GM23338 (cell line): ENCODE results near the gene IQSEC3.

Experiments used
- CREB1 ChIP-seq: fragments of 250-450 bp; sonication (Bioruptor Pico); IDR thresholded peaks from 2 replicates; pipeline ENCODE4 v1.5.0; 2020; ENCODE audit warnings: low read depth, mild to moderate bottlenecking, moderate library complexity
- ETS1 ChIP-seq: IDR thresholded peaks from 2 replicates; pipeline ENCODE4 v1.6.1; 2016; ENCODE audit warnings: antibody characterized with exemption
- EZH2 ChIP-seq: fragments of 200-600 bp; sonication (generic); IDR thresholded peaks from one replicate; pipeline ENCODE4 v1.8.0; 2017; ENCODE audit warnings: antibody characterized with exemption, mild to moderate bottlenecking, low read depth; ENCODE audit not compliant: unreplicated experiment
- EZH2phosphoT487 ChIP-seq: fragments of 200-600 bp; sonication (generic); IDR thresholded peaks from one replicate; pipeline ENCODE4 v1.8.1; 2018; ENCODE audit warnings: antibody characterized with exemption; ENCODE audit not compliant: unreplicated experiment
- JUNB ChIP-seq: IDR thresholded peaks from one replicate; pipeline ENCODE4 v1.6.1; 2016; ENCODE audit warnings: antibody characterized with exemption; ENCODE audit not compliant: unreplicated experiment
- NANOG ChIP-seq: IDR thresholded peaks from 2 replicates; pipeline ENCODE4 v1.6.1; 2016; ENCODE audit warnings: antibody characterized with exemption, borderline replicate concordance
- POLR2AphosphoS5 ChIP-seq: IDR thresholded peaks from 2 replicates; pipeline ENCODE4 v1.6.1; 2016; ENCODE audit warnings: antibody characterized with exemption, low read depth
- STAT1 ChIP-seq: IDR thresholded peaks from one replicate; pipeline ENCODE4 v1.6.1; 2016; ENCODE audit warnings: antibody characterized with exemption; ENCODE audit not compliant: unreplicated experiment
- ZNF114 ChIP-seq: fragments of 250-450 bp; sonication (Bioruptor Pico); IDR thresholded peaks from 2 replicates; pipeline ENCODE4 v1.5.0; 2020; ENCODE audit warnings: mild to moderate bottlenecking, moderate library complexity
- TF ChIP-seq, protein P1 (sequence below), 2 experiments: fragments of 200-600 bp in 1 of 2; sonication (generic) in 1 of 2; conservative IDR thresholded peaks; 2 replicates each; pipeline versions ENCODE4 v1.5.1 to v1.6.1; 2016 to 2017; ENCODE audit warnings: antibody characterized with exemption in 2 of 2, low read depth in 2 of 2, mild to moderate bottlenecking in 2 of 2, moderate library complexity in 1 of 2
- TF ChIP-seq, protein P2 (sequence below): IDR thresholded peaks from one replicate; pipeline ENCODE4 v1.6.1; 2018; ENCODE audit warnings: antibody characterized with exemption; ENCODE audit not compliant: unreplicated experiment

DNA sequence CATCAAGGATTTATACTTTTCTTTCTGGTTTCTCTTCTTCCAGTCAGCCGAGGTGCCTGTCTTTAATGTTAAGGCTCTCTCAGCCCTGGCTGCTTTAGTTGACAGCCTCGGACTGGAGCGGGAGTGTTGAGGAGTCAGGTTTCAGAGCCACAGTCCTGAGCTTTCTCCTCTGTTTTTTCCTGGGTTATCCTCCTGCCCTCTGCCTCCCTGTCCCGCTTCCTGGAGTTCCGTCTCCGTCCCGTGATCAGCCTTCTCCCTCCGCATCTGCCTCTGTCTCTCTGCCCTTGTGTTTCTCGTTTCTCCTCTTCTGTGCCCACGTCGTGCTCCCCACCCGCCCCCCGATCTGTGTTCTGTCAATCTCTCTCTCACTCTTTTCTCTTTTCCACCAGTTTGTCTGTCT lies 33.0 kb downstream of the IQSEC3 start:
- TF ChIP-seq, protein P1, sequence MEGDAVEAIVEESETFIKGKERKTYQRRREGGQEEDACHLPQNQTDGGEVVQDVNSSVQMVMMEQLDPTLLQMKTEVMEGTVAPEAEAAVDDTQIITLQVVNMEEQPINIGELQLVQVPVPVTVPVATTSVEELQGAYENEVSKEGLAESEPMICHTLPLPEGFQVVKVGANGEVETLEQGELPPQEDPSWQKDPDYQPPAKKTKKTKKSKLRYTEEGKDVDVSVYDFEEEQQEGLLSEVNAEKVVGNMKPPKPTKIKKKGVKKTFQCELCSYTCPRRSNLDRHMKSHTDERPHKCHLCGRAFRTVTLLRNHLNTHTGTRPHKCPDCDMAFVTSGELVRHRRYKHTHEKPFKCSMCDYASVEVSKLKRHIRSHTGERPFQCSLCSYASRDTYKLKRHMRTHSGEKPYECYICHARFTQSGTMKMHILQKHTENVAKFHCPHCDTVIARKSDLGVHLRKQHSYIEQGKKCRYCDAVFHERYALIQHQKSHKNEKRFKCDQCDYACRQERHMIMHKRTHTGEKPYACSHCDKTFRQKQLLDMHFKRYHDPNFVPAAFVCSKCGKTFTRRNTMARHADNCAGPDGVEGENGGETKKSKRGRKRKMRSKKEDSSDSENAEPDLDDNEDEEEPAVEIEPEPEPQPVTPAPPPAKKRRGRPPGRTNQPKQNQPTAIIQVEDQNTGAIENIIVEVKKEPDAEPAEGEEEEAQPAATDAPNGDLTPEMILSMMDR (conservative IDR thresholded peaks at IDR 0.05; ENCODE audit: low read depth in 2 of 2), result no peak
- no peak for TF ChIP-seq JUNB
- no peak for TF ChIP-seq POLR2AphosphoS5
- no peak for TF ChIP-seq STAT1
- no peak for TF ChIP-seq NANOG
- TF ChIP-seq EZH2, result no peak
- TF ChIP-seq CREB1 (CRISPR knock-in tag), result no peak
- TF ChIP-seq, protein P2, sequence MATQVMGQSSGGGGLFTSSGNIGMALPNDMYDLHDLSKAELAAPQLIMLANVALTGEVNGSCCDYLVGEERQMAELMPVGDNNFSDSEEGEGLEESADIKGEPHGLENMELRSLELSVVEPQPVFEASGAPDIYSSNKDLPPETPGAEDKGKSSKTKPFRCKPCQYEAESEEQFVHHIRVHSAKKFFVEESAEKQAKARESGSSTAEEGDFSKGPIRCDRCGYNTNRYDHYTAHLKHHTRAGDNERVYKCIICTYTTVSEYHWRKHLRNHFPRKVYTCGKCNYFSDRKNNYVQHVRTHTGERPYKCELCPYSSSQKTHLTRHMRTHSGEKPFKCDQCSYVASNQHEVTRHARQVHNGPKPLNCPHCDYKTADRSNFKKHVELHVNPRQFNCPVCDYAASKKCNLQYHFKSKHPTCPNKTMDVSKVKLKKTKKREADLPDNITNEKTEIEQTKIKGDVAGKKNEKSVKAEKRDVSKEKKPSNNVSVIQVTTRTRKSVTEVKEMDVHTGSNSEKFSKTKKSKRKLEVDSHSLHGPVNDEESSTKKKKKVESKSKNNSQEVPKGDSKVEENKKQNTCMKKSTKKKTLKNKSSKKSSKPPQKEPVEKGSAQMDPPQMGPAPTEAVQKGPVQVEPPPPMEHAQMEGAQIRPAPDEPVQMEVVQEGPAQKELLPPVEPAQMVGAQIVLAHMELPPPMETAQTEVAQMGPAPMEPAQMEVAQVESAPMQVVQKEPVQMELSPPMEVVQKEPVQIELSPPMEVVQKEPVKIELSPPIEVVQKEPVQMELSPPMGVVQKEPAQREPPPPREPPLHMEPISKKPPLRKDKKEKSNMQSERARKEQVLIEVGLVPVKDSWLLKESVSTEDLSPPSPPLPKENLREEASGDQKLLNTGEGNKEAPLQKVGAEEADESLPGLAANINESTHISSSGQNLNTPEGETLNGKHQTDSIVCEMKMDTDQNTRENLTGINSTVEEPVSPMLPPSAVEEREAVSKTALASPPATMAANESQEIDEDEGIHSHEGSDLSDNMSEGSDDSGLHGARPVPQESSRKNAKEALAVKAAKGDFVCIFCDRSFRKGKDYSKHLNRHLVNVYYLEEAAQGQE, result no peak
- TF ChIP-seq EZH2phosphoT487, result no peak
- TF ChIP-seq ZNF114, result no peak
- no peak for TF ChIP-seq ETS1
